ENCODE results near the gene GDNF. TPM values are rescaled to one million over a fixed set of nuclear protein-coding genes. Genes with fewer than 3 reads are reported as not detected.

The GDNF gene
- total RNA-seq, 2 donors from 2014 or later: 0.58 to 2.4 TPM

DNA sequence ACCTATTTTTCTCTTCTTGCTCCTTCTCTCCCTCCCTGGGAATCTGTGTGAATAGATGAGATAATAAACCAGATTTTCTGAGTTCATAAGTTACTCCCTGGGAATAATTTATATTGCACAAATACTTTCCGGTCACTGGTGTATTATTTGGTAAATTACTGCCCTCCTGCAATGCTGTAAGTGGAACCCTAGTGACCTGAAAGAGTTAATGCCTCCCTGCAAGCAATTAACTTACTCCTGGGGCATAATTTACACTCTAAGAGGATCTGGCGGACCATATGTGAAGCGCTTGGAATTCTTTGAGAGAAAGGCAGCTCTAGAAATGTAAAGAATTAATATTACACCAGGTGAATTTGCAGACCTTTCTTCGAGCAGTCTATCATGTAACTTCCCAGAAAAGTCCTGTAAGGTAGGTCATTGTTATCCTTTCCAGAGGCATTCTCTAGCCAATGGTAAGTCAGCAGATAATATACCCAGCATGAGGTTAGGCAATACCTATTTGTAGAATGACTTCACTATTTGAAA is 7.0 kb upstream of the GDNF start:
- Mint-ChIP-seq H3K4me3 (no peak overlapping the region), H3K36me3 (ENCODE audit: low read depth) (peaks cover under 1% of the 10 kb centered on the region), H3K9me3 (no peaks in the 10 kb centered on the region), H3K27me3 (ENCODE audit: insufficient read depth) (no peaks in the 10 kb centered on the region), H3K27ac (no peak overlapping the region), H3K4me1 (peaks cover 66% of the 10 kb centered on the region)
- peak overlapping the region; percentile 22 for H3K4me3 ChIP-seq (ENCODE audit: low read length)
- H3K4me1 ChIP-seq (ENCODE audit: control insufficient read depth, insufficient read depth, low read length): peaks cover 22% of the 10 kb centered on the region
- no peaks in the 10 kb centered on the region for H3K9me3 ChIP-seq (ENCODE audit: control insufficient read depth, low read length)
- no peak for DNase-seq
- H3K36me3 ChIP-seq (ENCODE audit: control insufficient read depth, insufficient read depth, low read length): no peaks in the 10 kb centered on the region
- no peak for TF ChIP-seq CTCF (conservative IDR thresholded peaks at IDR 0.05)
- WGBS, 2 experiments (ENCODE audit: insufficient coverage in 1 of 2, insufficient read length in 1 of 2): 20 to 58% methylated on average over 2 to 4 of the region's 4 CpGs
- no peak overlapping the region for H3K27ac ChIP-seq (ENCODE audit: low read depth, low read length)
- no peak overlapping the region for H3K9ac ChIP-seq (ENCODE audit: extremely low read depth, low read length, poor library complexity, severe bottlenecking)
- no peaks in the 10 kb centered on the region for H3K27me3 ChIP-seq (ENCODE audit: control insufficient read depth, insufficient read depth, low read length, poor library complexity, severe bottlenecking)

GRCh38 chr5:37844009-37844408 is 4.2 kb upstream of the GDNF start:
- 46% methylated on average over 5 to 6 of the region's 6 CpGs for WGBS, 2 experiments (ENCODE audit: insufficient coverage in 1 of 2, insufficient read length in 1 of 2)
- peak overlapping the region; percentile 84 for H3K27ac Mint-ChIP-seq

DNA sequence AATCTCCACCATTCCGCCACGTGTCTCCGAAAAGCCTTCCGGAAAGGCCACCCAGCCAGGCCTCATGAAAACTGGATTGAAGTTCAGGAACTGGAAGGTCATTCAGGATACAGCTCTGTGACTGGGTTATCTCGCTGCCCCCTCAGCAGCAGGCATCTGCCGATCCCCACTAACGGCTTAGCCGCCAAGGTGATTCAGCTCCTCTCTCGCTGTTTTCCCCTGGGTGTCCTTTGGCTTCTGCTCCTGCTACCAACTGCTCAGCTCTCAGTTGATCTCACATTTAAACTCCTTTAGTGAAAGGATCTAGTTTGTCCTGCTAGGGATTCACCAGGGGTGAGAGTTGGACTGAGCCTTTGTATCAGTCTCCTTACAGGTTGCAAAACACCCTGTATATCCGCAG is 2.2 kb upstream of the GDNF start:
- Histone ChIP-seq H3K27ac (ENCODE audit: low read depth, low read length) (no peak overlapping the region), H3K4me1 (ENCODE audit: control insufficient read depth, insufficient read depth, low read length) (peaks cover 1% of the 10 kb centered on the region), H3K9ac (ENCODE audit: extremely low read depth, low read length, poor library complexity, severe bottlenecking) (no peak overlapping the region), H3K9me3 (ENCODE audit: control insufficient read depth, low read length) (no peaks in the 10 kb centered on the region), H3K4me3 (ENCODE audit: low read length) (no peak overlapping the region), H3K36me3 (ENCODE audit: control insufficient read depth, insufficient read depth, low read length) (no peaks in the 10 kb centered on the region), H3K27me3 (ENCODE audit: control insufficient read depth, insufficient read depth, low read length, poor library complexity, severe bottlenecking) (peaks cover 42% of the 10 kb centered on the region)
- 90 to 94% methylated on average over 9 to 10 of the region's 10 CpGs for WGBS, 2 experiments (ENCODE audit: insufficient coverage in 1 of 2, insufficient read length in 1 of 2)
- no peaks in the 10 kb centered on the region for H3K36me3 Mint-ChIP-seq (ENCODE audit: low read depth)
- peaks cover 39% of the 10 kb centered on the region for H3K27me3 Mint-ChIP-seq (ENCODE audit: insufficient read depth)
- H3K27ac Mint-ChIP-seq: no peak overlapping the region
- no peaks in the 10 kb centered on the region for H3K9me3 Mint-ChIP-seq
- no peak for DNase-seq
- peaks cover 59% of the 10 kb centered on the region for H3K4me1 Mint-ChIP-seq
- no peak for TF ChIP-seq CTCF (conservative IDR thresholded peaks at IDR 0.05)
- no peak overlapping the region for H3K4me3 Mint-ChIP-seq

More at GRCh38 chr5:37844009-37844408, 4.2 kb upstream of the GDNF start:
- no peaks in the 10 kb centered on the region for H3K9me3 ChIP-seq (ENCODE audit: control insufficient read depth, low read length)
- no peaks in the 10 kb centered on the region for H3K36me3 ChIP-seq (ENCODE audit: control insufficient read depth, insufficient read depth, low read length)
- peaks cover 22% of the 10 kb centered on the region for H3K27me3 ChIP-seq (ENCODE audit: control insufficient read depth, insufficient read depth, low read length, poor library complexity, severe bottlenecking)
- H3K27ac ChIP-seq (ENCODE audit: low read depth, low read length): no peak overlapping the region
- peak; percentile 82 for DNase-seq
- Mint-ChIP-seq H3K4me1 (peaks cover 67% of the 10 kb centered on the region), H3K36me3 (ENCODE audit: low read depth) (no peaks in the 10 kb centered on the region), H3K27me3 (ENCODE audit: insufficient read depth) (peaks cover 19% of the 10 kb centered on the region), H3K4me3 (peak overlapping the region; percentile 7), H3K9me3 (no peaks in the 10 kb centered on the region)
- H3K4me1 ChIP-seq (ENCODE audit: control insufficient read depth, insufficient read depth, low read length): peaks cover 15% of the 10 kb centered on the region
- TF ChIP-seq CTCF (conservative IDR thresholded peaks at IDR 0.05): no peak
- H3K4me3 ChIP-seq (ENCODE audit: low read length): peak overlapping the region; percentile 11
- H3K9ac ChIP-seq (ENCODE audit: extremely low read depth, low read length, poor library complexity, severe bottlenecking): no peak overlapping the region
